ENCODE results near the gene ZNRF3.
"Not testable (repeated sequence)": the region's sequence is repeated elsewhere in the genome, so short reads cannot be mapped to it uniquely, and the experiment has no call there.

Gene ZNRF3

DNA sequence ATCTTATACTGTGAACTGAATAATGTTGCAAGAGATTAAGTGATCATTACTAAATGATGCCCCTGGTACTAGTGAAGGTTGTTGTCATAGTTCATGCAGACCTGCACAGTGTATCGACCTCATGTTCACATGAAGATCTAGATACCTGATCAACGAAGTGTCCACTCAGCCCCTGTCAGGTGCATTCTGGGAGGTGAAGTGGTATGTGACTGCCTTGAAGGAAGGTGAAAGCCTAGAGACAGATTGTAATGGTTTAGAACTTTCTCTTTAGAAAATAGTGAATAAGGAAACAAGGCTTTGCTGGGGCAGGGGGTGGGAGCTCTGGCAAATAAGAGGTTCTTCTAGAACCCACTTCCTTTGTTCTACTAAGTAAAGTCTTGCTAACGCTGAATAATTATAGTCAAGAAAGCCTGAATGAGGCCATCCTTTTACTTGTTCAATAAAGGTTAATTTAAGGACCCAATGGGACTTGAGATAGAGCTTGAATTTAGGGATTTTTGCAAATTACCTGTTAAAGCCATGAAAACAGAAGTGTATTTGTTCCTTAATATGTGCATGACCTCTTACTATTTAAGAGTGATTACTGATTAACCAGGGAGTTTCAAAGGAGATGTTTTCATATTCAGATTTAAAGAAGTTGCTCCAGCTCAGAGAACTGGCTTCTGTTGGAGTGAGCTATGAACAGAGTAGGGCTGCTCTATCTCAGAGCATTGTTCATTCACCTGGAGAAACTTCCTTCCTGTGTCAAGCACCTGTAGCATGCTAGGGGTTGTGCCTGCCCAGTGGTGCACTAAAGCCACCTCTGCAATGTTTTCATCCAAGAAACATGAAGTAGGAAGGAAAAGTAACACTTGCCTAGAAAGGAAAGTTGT is 132.9 kb downstream of the ZNRF3 start:
- DNase-seq = no peak

DNA sequence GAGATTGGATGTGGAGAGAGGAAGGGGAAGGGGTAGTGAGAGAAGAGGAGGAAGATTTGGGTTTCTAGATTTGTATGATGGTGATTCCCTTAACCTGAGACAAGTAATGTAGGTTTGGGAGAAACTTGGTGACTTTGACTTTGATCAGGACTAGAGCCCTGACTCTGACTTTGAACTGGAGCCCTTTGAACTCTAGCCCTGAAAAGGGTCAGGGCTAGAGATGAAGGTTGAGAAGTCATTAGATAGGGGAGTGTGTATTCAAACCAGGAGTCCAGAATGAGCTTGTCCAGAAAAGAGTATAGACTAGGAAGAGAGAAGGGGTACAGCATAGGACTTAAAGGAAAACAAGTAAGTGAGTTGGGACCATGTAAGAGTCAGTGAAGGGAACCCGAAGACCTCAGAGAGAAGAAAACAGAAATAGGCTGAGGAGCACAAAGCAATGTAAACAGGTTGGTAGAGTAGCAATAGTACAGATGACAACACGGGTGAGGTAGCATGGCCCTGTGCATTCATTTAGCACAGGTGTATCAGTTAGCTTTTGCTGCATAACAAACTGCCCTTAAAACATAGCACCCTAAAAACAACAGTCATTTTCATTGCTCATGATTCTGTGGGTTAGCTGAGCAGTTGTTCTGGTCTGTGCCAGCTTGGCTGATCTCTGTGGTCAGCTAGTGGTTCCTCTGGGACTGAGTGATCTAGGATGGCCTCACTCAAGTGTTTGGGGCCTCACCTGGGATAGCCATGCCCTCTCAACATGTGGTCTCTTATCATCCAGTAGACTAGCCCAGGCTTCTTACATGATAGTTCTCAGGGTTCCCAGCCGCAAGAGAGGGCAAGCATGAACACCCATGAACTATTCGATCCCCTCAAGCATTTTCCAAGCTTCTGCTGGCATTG is 135.2 kb downstream of the ZNRF3 start:
- no peak for DNase-seq

- no peak for DNase-seq
Observed at GRCh38 chr22:29022101-29022817, 138.9 kb downstream of the ZNRF3 start.

GRCh38 chr22:29023172-29023796 is 139.9 kb downstream of the ZNRF3 start:
- no peak for DNase-seq

DNA sequence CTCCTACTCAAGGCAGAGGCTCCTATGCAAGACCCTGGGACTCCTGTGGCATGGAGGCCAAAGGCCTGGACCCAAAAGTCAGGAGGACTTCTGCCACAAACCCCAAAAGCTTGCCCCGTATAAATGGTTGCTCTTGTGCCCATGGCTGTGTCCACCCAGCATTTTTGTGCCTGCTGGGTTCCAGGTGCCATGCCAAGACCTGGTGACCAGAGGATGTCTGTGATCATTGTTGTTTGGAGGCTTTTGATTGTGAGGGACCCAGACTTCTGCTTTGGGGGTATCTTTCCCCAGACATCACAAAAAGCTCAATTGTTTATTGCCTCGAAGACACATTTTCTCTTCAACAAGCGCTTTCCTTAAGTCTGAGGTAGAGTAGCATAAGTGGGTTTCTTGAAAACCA is 143.2 kb downstream of the ZNRF3 start:
- DNase-seq = no peak

- DNase-seq = no peak
Observed at GRCh38 chr22:29028468-29028867, 145.1 kb downstream of the ZNRF3 start.

- DNase-seq = no peak
Observed at GRCh38 chr22:29029202-29030000, 146.0 kb downstream of the ZNRF3 start.

- DNase-seq = no peak
Observed at GRCh38 chr22:29030016-29030617, 146.7 kb downstream of the ZNRF3 start.

DNA sequence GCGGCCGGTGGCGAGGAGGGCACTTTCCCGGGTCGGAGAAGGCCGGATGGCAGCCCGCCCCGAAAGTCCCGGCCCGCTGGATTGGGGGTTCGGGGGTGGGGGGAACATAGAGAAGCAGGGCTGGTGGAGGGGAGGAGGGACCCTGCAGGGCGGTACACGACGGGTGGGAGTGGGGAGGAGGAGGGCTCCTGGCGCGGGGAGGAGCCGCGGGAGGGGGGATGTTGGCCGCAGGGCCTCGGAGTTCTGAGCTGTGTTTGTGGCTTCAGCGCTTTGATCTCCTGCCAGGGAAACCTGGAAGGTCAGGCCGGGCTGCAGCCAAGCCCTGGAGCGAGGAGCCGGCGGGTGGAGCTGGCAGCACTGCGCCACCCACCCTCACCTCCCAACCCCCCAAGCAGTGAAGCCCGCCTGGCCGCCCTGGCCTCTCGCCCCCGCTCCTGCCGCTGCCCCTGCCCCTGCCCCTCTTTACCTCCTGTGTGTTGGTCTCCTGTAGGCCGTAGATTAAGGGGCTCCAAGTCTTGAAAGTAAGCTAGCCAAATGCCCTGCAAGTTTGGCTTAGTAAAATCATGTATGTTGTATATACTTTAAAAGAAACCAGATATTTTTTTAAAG is 147.3 kb downstream of the ZNRF3 start:
- peak in 1 of 2 donors; percentile 4 for DNase-seq

DNA sequence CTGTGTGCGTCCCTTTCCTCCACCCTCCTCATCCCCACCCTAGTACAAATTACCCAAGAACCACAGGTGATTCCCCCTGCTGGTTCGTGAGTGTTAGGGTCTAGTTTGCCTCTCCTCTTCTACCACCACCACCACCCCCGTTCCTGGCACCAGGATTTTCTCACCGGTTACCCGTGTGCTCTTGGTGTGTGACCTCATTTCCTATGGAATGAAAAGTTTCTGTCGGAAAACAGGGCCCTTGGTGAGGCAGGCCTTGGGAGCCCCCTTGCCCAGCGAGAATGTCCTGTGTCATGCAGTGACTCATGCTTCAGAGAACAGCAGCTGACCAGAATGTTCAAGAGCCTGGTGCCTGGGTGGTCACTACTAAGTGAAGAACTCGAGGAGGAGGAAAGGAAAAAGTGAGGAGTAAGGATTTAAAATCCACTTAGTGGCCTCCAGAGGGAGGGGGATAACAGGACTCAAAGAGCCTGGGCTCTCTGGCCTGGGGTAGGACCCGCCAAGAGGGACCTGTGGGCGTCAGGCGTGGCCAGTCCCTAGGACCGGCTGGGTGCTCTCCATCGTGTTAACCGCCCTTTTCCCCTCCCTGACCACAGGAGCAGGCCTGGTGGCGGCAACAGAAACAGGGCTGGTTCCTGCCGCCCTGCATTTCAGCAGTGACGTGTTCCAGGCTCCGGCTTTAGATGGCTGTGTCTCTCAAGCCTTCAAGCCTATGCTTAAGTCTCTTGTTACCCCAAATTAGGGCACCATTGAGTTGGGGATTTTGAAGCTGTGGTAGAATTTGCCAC is 148.0 kb downstream of the ZNRF3 start:
- no peak for DNase-seq

DNA sequence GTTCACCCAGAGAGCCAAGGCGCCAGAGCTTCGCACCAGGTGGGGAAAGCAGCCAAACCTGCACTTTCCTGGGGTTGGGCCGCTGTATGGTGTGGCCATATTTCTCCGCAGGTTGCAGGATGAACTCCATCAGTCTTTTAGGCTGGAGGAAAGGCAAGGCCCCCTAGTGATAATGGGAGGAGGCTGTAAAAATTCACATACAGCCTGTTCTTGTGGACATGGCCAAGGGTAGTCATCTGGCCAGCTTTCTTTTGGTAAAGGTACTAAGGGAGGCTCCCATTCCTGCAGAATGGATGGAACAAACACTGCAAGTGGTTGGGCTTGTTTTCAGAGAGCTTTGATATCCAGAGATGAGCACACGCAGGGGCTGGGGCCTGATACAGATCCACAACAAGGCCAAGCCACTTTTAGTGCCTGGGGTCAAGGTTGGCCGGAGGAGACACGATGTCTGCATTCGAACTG is 148.7 kb downstream of the ZNRF3 start:
- DNase-seq = no peak

- DNase-seq = no peak
Observed at GRCh38 chr22:29032584-29032983, 149.2 kb downstream of the ZNRF3 start.

GRCh38 chr22:29037340-29037932 is 154.1 kb downstream of the ZNRF3 start:
- no peak for DNase-seq

GRCh38 chr22:29039148-29039547 is 155.8 kb downstream of the ZNRF3 start:
- DNase-seq = no peak

DNA sequence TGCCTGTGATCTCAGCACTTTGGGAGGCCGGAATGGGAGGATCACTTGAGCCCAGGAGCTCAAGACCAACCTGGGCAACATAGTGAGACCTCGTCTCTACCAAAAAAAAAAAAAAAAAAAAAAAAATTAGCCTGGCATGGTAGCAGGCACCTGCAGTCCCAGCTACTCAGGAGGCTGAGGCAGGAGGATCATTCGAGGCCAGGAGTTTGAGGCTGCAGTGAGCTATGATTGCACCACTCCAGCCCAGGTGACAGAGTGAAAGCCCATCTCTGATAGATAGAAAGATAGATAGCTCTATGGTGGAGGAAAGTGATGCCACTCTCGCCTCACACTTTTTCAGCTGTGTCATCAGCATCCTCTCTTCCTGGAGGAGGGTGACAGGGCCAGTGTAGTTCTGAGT is 156.3 kb downstream of the ZNRF3 start:
- not testable (repeated sequence) for DNase-seq

GRCh38 chr22:29040385-29041275 is 157.3 kb downstream of the ZNRF3 start:
- DNase-seq = peak; percentile 63 to 77

GRCh38 chr22:29041408-29041807 is 158.0 kb downstream of the ZNRF3 start:
- DNase-seq = no peak

DNA sequence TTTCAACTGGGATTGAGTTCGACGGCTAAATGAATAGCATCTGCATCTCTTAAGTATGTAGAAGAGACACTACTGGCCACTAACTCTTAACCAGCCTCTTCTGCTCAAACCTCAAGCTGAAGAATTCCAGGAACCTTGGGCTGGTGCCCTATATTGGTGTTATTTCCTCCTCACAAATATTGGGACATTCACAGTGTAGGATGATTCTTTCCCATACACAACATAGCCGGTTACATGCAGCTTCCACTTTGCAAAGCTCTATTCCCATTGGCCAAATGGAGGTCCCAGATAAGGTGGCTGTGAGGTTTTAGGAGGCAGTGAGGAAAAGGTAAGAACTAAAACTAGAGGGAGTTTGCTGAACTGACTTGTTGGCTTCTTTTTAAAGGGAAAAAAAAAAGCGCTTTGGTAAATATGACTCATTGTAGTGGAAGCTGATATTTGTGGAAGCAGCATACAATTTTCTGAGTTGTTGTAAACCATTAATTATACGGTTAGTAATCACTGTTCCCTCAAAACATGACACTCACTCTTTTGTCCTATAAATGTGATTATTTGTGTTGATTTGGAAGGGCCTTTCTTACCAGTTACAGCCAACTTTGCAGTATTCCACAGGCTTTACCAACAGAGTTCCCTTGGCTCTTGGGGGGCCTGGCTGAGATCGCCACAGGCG is 160.7 kb downstream of the ZNRF3 start:
- DNase-seq = no peak

All from CD4-positive, alpha-beta T cell treated with Interferon alpha-2 for 1 hour (primary cell).